Dedifferentiated amniotic fluid mesenchymal stem cell (primary cell): ENCODE results near the gene DEPDC5.

Experiments
- DNase-seq: peaks from one replicate; pipeline ENCODE4 v3.0.0-alpha.2; 2016; ENCODE audit errors: extremely low spot score

Gene DEPDC5

GRCh38 chr22:31852691-31853421 is 99.0 kb downstream of the DEPDC5 start:
- no peak for DNase-seq

GRCh38 chr22:31853736-31854495 is 100.1 kb downstream of the DEPDC5 start:
- DNase-seq = no peak

GRCh38 chr22:31857247-31857646 is 103.4 kb downstream of the DEPDC5 start:
- DNase-seq = no peak

DNA sequence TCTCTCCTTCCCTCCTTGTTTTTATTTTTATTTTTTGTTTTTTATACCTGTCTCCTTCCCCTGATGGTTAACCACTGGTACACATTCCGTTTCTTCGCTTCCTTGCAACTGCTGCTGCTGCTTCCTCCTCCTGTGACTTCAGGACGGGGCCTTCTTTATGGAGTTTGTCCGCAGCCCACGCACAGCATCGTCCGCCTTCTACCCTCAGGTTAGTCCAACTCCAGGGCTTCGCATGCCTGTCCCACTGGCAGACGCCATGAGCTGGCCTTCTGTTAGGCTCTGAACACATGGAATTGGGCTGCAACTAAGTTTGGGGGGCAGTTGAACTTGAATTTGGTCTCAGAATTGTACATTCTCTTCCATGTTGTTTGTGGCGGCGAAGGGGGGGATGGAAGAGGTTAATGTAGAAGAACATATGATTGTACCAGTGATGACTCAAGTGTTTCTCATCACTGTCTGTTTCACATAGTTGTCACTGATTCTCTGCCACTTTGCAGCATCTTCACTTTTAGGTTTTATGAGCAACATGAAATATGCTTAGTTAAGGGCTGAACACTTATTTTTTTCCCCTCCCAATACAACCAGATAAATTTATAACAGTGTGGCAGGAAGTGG is 107.5 kb downstream of the DEPDC5 start:
- no peak for DNase-seq

- no peak for DNase-seq
Measured at GRCh38 chr22:31866918-31867317, 113.1 kb downstream of the DEPDC5 start.

- no peak for DNase-seq
Measured at GRCh38 chr22:31867386-31868153, 113.8 kb downstream of the DEPDC5 start.

DNA sequence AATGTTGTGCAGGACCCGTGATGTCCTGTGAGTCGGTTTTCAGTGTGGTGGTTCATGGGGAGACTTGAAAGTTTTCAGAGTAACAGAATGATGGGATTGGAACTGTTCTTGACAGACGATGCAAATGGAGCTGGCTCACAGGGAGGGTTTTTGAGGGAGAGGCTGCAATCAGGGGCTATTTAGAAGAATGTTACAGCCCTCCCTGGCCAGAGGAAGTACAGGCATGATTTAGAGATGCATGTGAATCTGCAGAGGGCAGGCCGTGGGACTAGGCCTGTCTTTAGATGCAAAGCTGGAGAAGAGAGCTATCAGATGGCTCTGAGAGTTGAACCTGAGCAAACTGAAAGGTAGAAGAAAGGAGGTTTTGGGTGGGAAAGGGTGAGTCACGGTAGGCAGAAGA is 115.9 kb downstream of the DEPDC5 start:
- no peak for DNase-seq

GRCh38 chr22:31870890-31871289 is 117.1 kb downstream of the DEPDC5 start:
- no peak for DNase-seq

GRCh38 chr22:31871480-31871879 is 117.7 kb downstream of the DEPDC5 start:
- DNase-seq = no peak

- no peak for DNase-seq
Measured at GRCh38 chr22:31872209-31872608, 118.4 kb downstream of the DEPDC5 start.

DNA sequence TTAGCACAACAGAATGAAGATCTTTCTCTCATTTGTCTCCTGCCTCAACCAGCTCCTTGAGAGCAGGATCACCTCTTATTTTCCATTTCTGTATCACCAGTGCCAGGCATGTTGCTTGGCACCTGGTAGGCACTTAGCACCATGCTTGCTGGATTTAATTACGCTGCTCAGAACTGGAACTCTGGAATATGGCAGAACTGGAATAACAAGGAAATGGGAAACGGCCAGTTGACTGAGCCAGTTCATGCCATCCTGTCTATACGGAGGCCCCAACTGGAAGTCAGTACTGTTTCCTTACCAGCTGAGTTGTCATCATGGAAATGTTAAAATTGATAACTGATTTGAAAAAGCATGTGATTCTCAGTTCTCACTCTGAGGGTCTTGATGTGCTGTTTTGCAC is 121.0 kb downstream of the DEPDC5 start:
- no peak for DNase-seq

DNA sequence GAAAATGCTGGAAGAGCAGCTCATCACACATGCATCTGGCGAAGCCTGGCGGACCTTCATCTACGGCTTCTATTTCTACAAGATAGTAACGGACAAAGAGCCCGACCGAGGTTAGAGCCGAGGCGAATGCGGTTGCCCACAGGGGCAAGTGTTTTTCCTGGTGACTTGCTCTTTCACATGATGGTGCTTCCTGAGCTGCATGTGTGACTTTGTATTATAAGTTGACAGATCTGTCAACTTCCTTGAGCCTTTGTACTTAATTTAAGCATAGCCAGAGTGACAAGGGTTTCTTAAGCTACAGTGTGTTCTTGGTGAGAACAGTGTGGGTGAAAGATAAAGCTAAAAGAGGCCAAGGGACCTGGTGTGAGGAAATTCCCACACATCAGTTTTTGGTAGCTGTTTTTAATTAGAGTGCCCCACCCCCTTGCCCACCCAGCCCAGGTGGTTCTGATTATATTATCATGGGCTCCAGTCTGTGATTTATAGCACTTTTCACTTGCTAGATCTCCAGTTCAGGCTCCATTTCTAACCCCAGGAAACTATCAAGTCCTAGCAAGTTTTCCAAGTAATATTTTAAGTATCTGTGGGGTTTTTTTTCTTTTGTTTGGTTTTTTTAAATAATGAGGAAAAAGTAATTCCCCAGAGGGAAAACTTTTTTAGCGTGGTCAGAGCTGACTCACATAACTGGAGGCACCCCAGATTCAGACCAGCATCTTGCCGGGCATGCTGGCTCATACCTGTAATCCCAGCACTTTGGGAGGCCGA is 122.5 kb downstream of the DEPDC5 start:
- no peak for DNase-seq

DNA sequence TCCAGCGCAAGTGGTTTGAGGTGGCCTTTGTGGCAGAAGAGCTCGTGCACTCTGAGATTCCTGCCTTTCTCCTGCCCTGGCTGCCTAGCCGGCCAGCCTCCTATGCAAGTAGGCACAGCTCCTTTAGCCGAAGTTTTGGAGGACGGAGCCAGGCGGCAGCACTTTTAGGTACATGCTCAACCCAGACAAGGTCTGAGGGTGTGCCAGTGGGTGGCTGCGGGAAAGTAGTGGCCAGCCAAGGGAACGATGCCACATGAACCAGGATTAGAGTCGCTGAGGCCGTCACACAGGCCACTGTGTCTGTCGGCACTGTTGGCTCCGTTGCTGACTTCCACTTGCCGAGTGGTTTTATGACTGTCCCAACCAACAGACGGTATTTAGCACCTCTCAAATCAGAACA is 125.8 kb downstream of the DEPDC5 start:
- DNase-seq = no peak

GRCh38 chr22:31881200-31881599 is 127.4 kb downstream of the DEPDC5 start:
- no peak for DNase-seq

GRCh38 chr22:31881865-31882264 is 128.0 kb downstream of the DEPDC5 start:
- no peak for DNase-seq

- DNase-seq = no peak
Measured at GRCh38 chr22:31882971-31883370, 129.2 kb downstream of the DEPDC5 start.

DNA sequence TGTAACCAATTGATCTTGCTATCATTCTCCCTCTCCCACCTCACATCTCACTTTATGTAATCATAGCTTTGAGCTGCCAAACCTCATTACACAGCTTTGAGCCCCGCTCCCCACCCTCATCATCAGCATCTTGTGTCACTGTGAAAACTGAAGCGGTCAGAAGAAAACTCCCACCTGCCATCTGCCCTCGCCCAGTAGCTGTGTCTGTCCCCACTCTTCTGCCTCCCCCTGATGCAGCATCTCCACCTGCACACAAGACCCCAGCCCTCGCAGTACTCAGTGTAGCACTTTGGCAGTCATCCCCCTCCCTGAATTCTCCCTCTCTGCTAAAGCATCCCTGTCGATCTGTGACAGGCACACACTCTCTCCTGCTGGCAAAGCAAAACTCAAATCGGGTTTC is 130.2 kb downstream of the DEPDC5 start:
- DNase-seq = no peak

DNA sequence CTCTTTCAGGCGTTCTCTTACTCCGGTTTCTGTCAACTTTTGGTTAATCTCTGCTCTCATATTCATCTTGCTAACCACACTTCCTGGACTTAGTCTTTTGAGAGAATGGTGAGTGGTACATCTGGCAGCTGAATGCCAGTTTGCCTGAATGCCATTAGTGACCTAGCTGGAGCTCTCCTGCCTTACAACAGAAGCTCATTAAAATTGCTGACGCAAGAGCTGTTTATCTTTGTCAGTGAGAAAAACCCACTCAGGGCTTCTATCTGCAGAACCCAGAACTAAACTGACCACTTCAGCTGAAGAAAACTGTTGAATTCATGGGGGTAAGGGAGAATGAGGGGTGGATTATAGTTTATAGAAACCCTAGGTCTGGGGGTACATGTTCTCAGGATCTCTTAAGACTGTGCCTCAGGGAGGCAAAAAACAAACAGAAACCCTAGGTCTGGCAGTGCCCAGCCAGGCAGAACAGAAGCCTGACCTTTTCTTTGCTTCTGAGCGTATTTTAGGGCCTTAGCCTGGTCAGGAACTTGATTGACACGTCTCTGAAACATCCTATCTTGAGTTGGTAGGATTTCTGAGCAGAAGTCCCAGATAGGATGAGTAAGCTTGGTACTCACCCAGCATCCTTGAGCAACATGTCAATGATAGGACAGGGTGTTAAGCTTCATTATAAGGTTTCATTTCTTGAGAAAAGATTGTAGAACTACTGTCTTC is 137.7 kb downstream of the DEPDC5 start:
- no peak for DNase-seq

- no peak for DNase-seq
Measured at GRCh38 chr22:31892080-31892433, 138.2 kb downstream of the DEPDC5 start.

GRCh38 chr22:31893460-31893859 is 139.6 kb downstream of the DEPDC5 start:
- DNase-seq = no peak
